Measurements from ENCODE around the gene SLC25A26.

The SLC25A26 gene

DNA sequence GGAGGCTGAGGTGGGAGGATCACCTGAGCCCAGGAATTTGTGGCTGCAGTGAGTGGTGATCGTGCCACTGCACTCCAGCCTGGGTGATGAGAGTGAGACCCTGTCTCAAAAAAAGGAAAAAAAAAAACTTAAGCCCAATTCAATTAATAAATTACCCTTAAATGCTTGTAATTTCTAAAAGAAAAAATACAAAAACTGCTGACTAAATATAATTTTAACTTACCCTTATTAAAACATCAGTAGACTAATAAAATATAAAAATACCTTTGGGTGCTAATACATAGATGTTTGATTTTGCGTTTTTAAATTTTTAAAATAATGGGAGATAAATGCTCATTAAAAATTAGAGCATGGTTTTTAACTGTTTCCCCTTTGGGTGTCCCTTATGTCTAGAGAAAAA is 17.5 kb upstream of the SLC25A26 start:
- no peak for DNase-seq
- Histone ChIP-seq H3K4me3 (ENCODE audit: control insufficient read depth in 1 of 7, extremely low read depth in 1 of 7, insufficient read depth in 4 of 7, low read depth in 2 of 7, low read length in 6 of 7) (no peak overlapping the region), H3K36me3 (ENCODE audit: control insufficient read depth in 4 of 4, insufficient read depth in 4 of 4, low read length in 3 of 4) (no peaks in the 10 kb centered on the region), H3K4me1 (ENCODE audit: control extremely low read depth in 1 of 4, control insufficient read depth in 4 of 4, insufficient read depth in 4 of 4, low read length in 3 of 4) (no peaks in the 10 kb centered on the region), H3K27ac (ENCODE audit: insufficient read depth in 1 of 2, low read depth in 1 of 2, low read length in 2 of 2, poor library complexity in 1 of 2, severe bottlenecking in 2 of 2) (no peak overlapping the region), H3K9me3 (ENCODE audit: control extremely low read depth in 1 of 5, control insufficient read depth in 4 of 5, insufficient read depth in 2 of 5, low read depth in 1 of 5, low read length in 4 of 5) (no peaks in the 10 kb centered on the region), H3K27me3 (replicated peaks in 2 of 5; ENCODE audit: control insufficient read depth in 4 of 5, insufficient read depth in 5 of 5, low read length in 4 of 5) (peaks cover 0 to 5% (median 0%) of the 10 kb centered on the region in 5 experiments)
- POLR2A ChIA-PET, result no interaction called here
- CTCF ChIA-PET, result no interaction called here
- WGBS (ENCODE audit: insufficient coverage), result no CpG with 5 or more reads among the region's 2 CpGs

DNA sequence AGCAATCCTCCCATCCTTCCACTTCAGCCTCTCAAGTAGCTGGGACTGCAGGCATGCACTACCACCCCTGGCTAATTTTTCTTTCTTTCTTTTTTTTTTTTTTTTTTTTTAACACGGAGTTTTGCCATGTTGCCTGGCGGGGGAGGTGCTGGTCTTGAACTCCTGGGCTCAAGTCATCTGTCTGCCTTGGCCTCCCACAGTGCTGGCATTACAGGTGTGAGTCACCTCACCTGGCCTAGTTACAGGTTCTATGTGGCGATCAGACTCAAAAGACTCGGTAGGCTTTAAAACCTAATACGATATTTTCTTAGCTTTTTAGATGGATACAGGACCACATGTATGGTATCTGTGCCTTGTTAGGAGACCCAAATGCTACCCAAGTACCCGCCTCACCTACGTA is 14.0 kb upstream of the SLC25A26 start:
- Histone ChIP-seq H3K4me3 (ENCODE audit: control insufficient read depth in 1 of 7, extremely low read depth in 1 of 7, insufficient read depth in 4 of 7, low read depth in 2 of 7, low read length in 6 of 7) (no peak overlapping the region), H3K27me3 (replicated peaks in 2 of 5; ENCODE audit: control insufficient read depth in 4 of 5, insufficient read depth in 5 of 5, low read length in 4 of 5) (peaks cover 0 to 5% (median 0%) of the 10 kb centered on the region in 5 experiments), H3K9me3 (ENCODE audit: control extremely low read depth in 1 of 5, control insufficient read depth in 4 of 5, insufficient read depth in 2 of 5, low read depth in 1 of 5, low read length in 4 of 5) (no peaks in the 10 kb centered on the region), H3K27ac (ENCODE audit: insufficient read depth in 1 of 2, low read depth in 1 of 2, low read length in 2 of 2, poor library complexity in 1 of 2, severe bottlenecking in 2 of 2) (no peak overlapping the region), H3K4me1 (ENCODE audit: control extremely low read depth in 1 of 4, control insufficient read depth in 4 of 4, insufficient read depth in 4 of 4, low read length in 3 of 4) (no peaks in the 10 kb centered on the region), H3K36me3 (ENCODE audit: control insufficient read depth in 4 of 4, insufficient read depth in 4 of 4, low read length in 3 of 4) (no peaks in the 10 kb centered on the region)
- no peak for DNase-seq
- CTCF ChIA-PET, result interaction anchor here (0.7 kb wide), 1 partner anchor 48 kb away, joined by 3 read pairs; no protein-coding TSS in a partner anchor
- 99% methylated on average over 6 of the region's 7 CpGs for WGBS (ENCODE audit: insufficient coverage)
- POLR2A ChIA-PET, result no interaction called here

- Histone ChIP-seq H3K9me3 (ENCODE audit: control extremely low read depth in 1 of 5, control insufficient read depth in 4 of 5, insufficient read depth in 2 of 5, low read depth in 1 of 5, low read length in 4 of 5) (no peaks in the 10 kb centered on the region), H3K27ac (ENCODE audit: insufficient read depth in 1 of 2, low read depth in 1 of 2, low read length in 2 of 2, poor library complexity in 1 of 2, severe bottlenecking in 2 of 2) (no peak overlapping the region), H3K27me3 (replicated peaks in 2 of 5; ENCODE audit: control insufficient read depth in 4 of 5, insufficient read depth in 5 of 5, low read length in 4 of 5) (peaks cover 0 to 5% (median 0%) of the 10 kb centered on the region in 5 experiments), H3K36me3 (ENCODE audit: control insufficient read depth in 4 of 4, insufficient read depth in 4 of 4, low read length in 3 of 4) (no peaks in the 10 kb centered on the region), H3K4me3 (ENCODE audit: control insufficient read depth in 1 of 7, extremely low read depth in 1 of 7, insufficient read depth in 4 of 7, low read depth in 2 of 7, low read length in 6 of 7) (no peak overlapping the region), H3K4me1 (ENCODE audit: control extremely low read depth in 1 of 4, control insufficient read depth in 4 of 4, insufficient read depth in 4 of 4, low read length in 3 of 4) (no peaks in the 10 kb centered on the region)
- no CpG with 5 or more reads among the region's 3 CpGs for WGBS (ENCODE audit: insufficient coverage)
- ChIA-PET POLR2A (no interaction called here), CTCF (no interaction called here)
- DNase-seq, result no peak
These were observed 12.6 kb upstream of the SLC25A26 start for GRCh38 chr3:66208189-66208588.

- POLR2A ChIA-PET, result no interaction called here
- Histone ChIP-seq H3K36me3 (ENCODE audit: control insufficient read depth in 4 of 4, insufficient read depth in 4 of 4, low read length in 3 of 4) (no peaks in the 10 kb centered on the region), H3K4me1 (ENCODE audit: control extremely low read depth in 1 of 4, control insufficient read depth in 4 of 4, insufficient read depth in 4 of 4, low read length in 3 of 4) (no peaks in the 10 kb centered on the region), H3K4me3 (ENCODE audit: control insufficient read depth in 1 of 7, extremely low read depth in 1 of 7, insufficient read depth in 4 of 7, low read depth in 2 of 7, low read length in 6 of 7) (no peak overlapping the region), H3K27me3 (replicated peaks in 2 of 5; ENCODE audit: control insufficient read depth in 4 of 5, insufficient read depth in 5 of 5, low read length in 4 of 5) (no peaks in the 10 kb centered on the region), H3K27ac (ENCODE audit: insufficient read depth in 1 of 2, low read depth in 1 of 2, low read length in 2 of 2, poor library complexity in 1 of 2, severe bottlenecking in 2 of 2) (no peak overlapping the region), H3K9me3 (ENCODE audit: control extremely low read depth in 1 of 5, control insufficient read depth in 4 of 5, insufficient read depth in 2 of 5, low read depth in 1 of 5, low read length in 4 of 5) (peaks cover 0 to 4% (median 0%) of the 10 kb centered on the region in 5 experiments)
- CTCF ChIA-PET, result no interaction called here
- DNase-seq, result no peak
- 100% methylated on average over 4 of the region's 9 CpGs for WGBS (ENCODE audit: insufficient coverage)
These were observed 10.0 kb upstream of the SLC25A26 start for GRCh38 chr3:66210687-66211295.

DNA sequence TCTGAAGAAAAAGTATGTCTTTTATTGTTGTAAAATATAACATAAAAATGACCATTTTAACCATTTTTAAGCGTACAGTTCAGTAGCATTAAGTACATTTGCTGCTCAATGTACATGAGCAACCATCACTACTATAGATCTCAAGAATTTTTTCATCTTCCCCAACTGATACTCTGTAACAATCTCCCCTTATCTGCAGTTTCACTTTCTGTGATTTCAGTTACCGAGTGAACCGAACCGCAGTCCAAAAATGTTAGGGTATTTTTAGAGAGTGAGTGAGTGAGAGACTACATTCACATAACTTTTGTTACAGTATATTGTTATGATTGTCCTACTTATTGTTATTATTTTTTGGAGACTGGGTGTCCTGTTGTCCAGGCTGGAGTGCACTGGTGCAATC is 9.0 kb upstream of the SLC25A26 start:
- Histone ChIP-seq H3K27ac (ENCODE audit: insufficient read depth in 1 of 2, low read depth in 1 of 2, low read length in 2 of 2, poor library complexity in 1 of 2, severe bottlenecking in 2 of 2) (no peak overlapping the region), H3K4me1 (ENCODE audit: control extremely low read depth in 1 of 4, control insufficient read depth in 4 of 4, insufficient read depth in 4 of 4, low read length in 3 of 4) (no peaks in the 10 kb centered on the region), H3K27me3 (replicated peaks in 2 of 5; ENCODE audit: control insufficient read depth in 4 of 5, insufficient read depth in 5 of 5, low read length in 4 of 5) (no peaks in the 10 kb centered on the region), H3K9me3 (ENCODE audit: control extremely low read depth in 1 of 5, control insufficient read depth in 4 of 5, insufficient read depth in 2 of 5, low read depth in 1 of 5, low read length in 4 of 5) (peaks cover 0 to 4% (median 0%) of the 10 kb centered on the region in 5 experiments), H3K36me3 (ENCODE audit: control insufficient read depth in 4 of 4, insufficient read depth in 4 of 4, low read length in 3 of 4) (no peaks in the 10 kb centered on the region), H3K4me3 (ENCODE audit: control insufficient read depth in 1 of 7, extremely low read depth in 1 of 7, insufficient read depth in 4 of 7, low read depth in 2 of 7, low read length in 6 of 7) (no peak overlapping the region)
- ChIA-PET POLR2A (no interaction called here), CTCF (no interaction called here)
- DNase-seq, result no peak
- 100% methylated on average over 1 of the region's 4 CpGs for WGBS (ENCODE audit: insufficient coverage)

GRCh38 chr3:66215106-66215505 is 5.7 kb upstream of the SLC25A26 start:
- no peaks in the 10 kb centered on the region for H3K27me3 ChIP-seq (replicated peaks in 2 of 5; ENCODE audit: control insufficient read depth in 4 of 5, insufficient read depth in 5 of 5, low read length in 4 of 5)
- WGBS (ENCODE audit: insufficient coverage), result 100% methylated on average over 1 of the region's 2 CpGs
- H3K9me3 ChIP-seq (ENCODE audit: control extremely low read depth in 1 of 5, control insufficient read depth in 4 of 5, insufficient read depth in 2 of 5, low read depth in 1 of 5, low read length in 4 of 5), result peaks cover 0 to 4% (median 0%) of the 10 kb centered on the region in 5 experiments
- no peaks in the 10 kb centered on the region for H3K36me3 ChIP-seq (ENCODE audit: control insufficient read depth in 4 of 4, insufficient read depth in 4 of 4, low read length in 3 of 4)
- DNase-seq, result no peak
- peaks cover 0 to 4% (median 2%) of the 10 kb centered on the region in 4 experiments for H3K4me1 ChIP-seq (ENCODE audit: control extremely low read depth in 1 of 4, control insufficient read depth in 4 of 4, insufficient read depth in 4 of 4, low read length in 3 of 4)
- ChIA-PET CTCF (no interaction called here), POLR2A (no interaction called here)
- H3K27ac ChIP-seq (ENCODE audit: insufficient read depth in 1 of 2, low read depth in 1 of 2, low read length in 2 of 2, poor library complexity in 1 of 2, severe bottlenecking in 2 of 2), result no peak overlapping the region
- no peak overlapping the region for H3K4me3 ChIP-seq (ENCODE audit: control insufficient read depth in 1 of 7, extremely low read depth in 1 of 7, insufficient read depth in 4 of 7, low read depth in 2 of 7, low read length in 6 of 7)

DNA sequence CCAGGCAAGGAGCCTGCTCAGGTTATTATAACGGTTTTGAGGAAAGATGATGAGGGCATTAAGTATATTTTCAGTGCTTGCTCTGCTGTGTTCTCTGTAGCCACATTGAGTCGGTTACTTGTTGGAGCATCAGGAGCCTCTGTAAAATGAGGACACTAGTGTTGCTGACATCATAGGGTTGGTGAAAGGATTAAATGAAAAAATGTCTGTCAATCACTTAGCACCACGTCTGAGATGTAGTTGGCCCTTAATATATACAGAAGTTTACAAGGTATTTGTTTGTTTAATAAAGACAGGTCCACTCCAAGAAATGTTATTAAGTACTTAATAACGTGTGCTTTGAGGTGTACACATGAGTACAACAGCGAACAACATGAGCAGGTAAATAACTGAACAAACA is 735 bp upstream of the SLC25A26 start:
- CTCF ChIA-PET, result interaction anchor here (1.1 kb wide), 1 partner anchor 10 kb away, joined by 3 read pairs; no protein-coding TSS in a partner anchor
- peak overlapping the region in 6 of 7 experiments; percentile 58 to 92 (median 83) for H3K4me3 ChIP-seq (ENCODE audit: control insufficient read depth in 1 of 7, extremely low read depth in 1 of 7, insufficient read depth in 4 of 7, low read depth in 2 of 7, low read length in 6 of 7)
- peaks cover 0 to 7% (median under 1%) of the 10 kb centered on the region in 4 experiments for H3K36me3 ChIP-seq (ENCODE audit: control insufficient read depth in 4 of 4, insufficient read depth in 4 of 4, low read length in 3 of 4)
- H3K27ac ChIP-seq (ENCODE audit: insufficient read depth in 1 of 2, low read depth in 1 of 2, low read length in 2 of 2, poor library complexity in 1 of 2, severe bottlenecking in 2 of 2), result peak overlapping the region in 1 of 2 experiments; percentile 75
- POLR2A ChIA-PET, result no interaction called here
- H3K4me1 ChIP-seq (ENCODE audit: control extremely low read depth in 1 of 4, control insufficient read depth in 4 of 4, insufficient read depth in 4 of 4, low read length in 3 of 4), result peaks cover 4 to 15% (median 10%) of the 10 kb centered on the region in 4 experiments
- peak in 2 of 3 donors; percentile 19 to 21 for DNase-seq
- 60% methylated on average over 2 of the region's 5 CpGs for WGBS (ENCODE audit: insufficient coverage)
- H3K27me3 ChIP-seq (replicated peaks in 2 of 5; ENCODE audit: control insufficient read depth in 4 of 5, insufficient read depth in 5 of 5, low read length in 4 of 5), result no peaks in the 10 kb centered on the region
- no peaks in the 10 kb centered on the region for H3K9me3 ChIP-seq (ENCODE audit: control extremely low read depth in 1 of 5, control insufficient read depth in 4 of 5, insufficient read depth in 2 of 5, low read depth in 1 of 5, low read length in 4 of 5)

Measured in common myeloid progenitor, CD34-positive (primary cell).